Osteoblast (primary cell): ENCODE measurements around the gene CNN2. TPM values are rescaled to one million over a fixed set of nuclear protein-coding genes. Genes with fewer than 3 reads are reported as not detected.

Experiments
- DNase-seq: peaks from one replicate; pipeline ENCODE4 v3.0.0; 2011; ENCODE audit warnings: low spot score, mixed read lengths; ENCODE audit not compliant: insufficient read length; ENCODE audit errors: missing footprints
- H2AFZ ChIP-seq: 2 replicates; pipeline ENCODE4 v1.6.0; 2011; ENCODE audit warnings: mild to moderate bottlenecking, low read length
- H3K27ac ChIP-seq: 2 replicates; pipeline ENCODE4 v1.5.1; 2011; ENCODE audit warnings: mild to moderate bottlenecking, low read depth, low read length, moderate library complexity
- H3K27me3 ChIP-seq: 2 replicates; pipeline ENCODE4 v1.6.0; 2012; ENCODE audit warnings: mild to moderate bottlenecking, control low read depth, inconsistent platforms, low read length, moderate library complexity; ENCODE audit not compliant: insufficient read depth
- H3K36me3 ChIP-seq: 2 replicates; pipeline ENCODE4 v1.5.1; 2011; ENCODE audit warnings: mild to moderate bottlenecking, low read length, control low read depth, moderate library complexity; ENCODE audit not compliant: insufficient read depth
- H3K4me1 ChIP-seq: 2 replicates; pipeline ENCODE4 v1.5.1; 2011; ENCODE audit warnings: mild to moderate bottlenecking, low read length, control low read depth, moderate library complexity; ENCODE audit not compliant: insufficient read depth
- H3K4me2 ChIP-seq: 2 replicates; pipeline ENCODE4 v1.6.0; 2011; ENCODE audit warnings: mild to moderate bottlenecking, low read length; ENCODE audit not compliant: insufficient read depth
- H3K4me3 ChIP-seq: fragments of 200-600 bp; sonication (generic); 3 replicates; pipeline ENCODE4 v1.5.1; 2012; ENCODE audit warnings: mild to moderate bottlenecking, low read length, inconsistent platforms; ENCODE audit not compliant: insufficient read depth
- H3K79me2 ChIP-seq: 2 replicates; pipeline ENCODE4 v1.6.0; 2012; ENCODE audit warnings: mild to moderate bottlenecking, low read length, control low read depth, inconsistent platforms; ENCODE audit not compliant: insufficient read depth
- H3K9me3 ChIP-seq: 2 replicates; pipeline ENCODE4 v1.5.1; 2011; ENCODE audit warnings: low read depth, low read length, control low read depth
- H4K20me1 ChIP-seq: 2 replicates; pipeline ENCODE4 v1.6.0; 2012; ENCODE audit warnings: mild to moderate bottlenecking, low read length, control low read depth; ENCODE audit not compliant: insufficient read depth
- total RNA-seq: library from RNA; depleted of rRNA; stranded (reverse); fragments of >200 nt; gene quantifications from 2 replicates; pipeline ENCODE4 v1.2.3, GENCODE V29; 2012
- TF ChIP-seq, protein P1 (sequence below): IDR thresholded peaks from 2 replicates; pipeline ENCODE4 v1.5.1; 2011; ENCODE audit warnings: mild to moderate bottlenecking, low read depth, low read length, moderate library complexity; ENCODE audit errors: extremely low read depth

The CNN2 gene
- total RNA-seq, 1 donor = 594 TPM

DNA sequence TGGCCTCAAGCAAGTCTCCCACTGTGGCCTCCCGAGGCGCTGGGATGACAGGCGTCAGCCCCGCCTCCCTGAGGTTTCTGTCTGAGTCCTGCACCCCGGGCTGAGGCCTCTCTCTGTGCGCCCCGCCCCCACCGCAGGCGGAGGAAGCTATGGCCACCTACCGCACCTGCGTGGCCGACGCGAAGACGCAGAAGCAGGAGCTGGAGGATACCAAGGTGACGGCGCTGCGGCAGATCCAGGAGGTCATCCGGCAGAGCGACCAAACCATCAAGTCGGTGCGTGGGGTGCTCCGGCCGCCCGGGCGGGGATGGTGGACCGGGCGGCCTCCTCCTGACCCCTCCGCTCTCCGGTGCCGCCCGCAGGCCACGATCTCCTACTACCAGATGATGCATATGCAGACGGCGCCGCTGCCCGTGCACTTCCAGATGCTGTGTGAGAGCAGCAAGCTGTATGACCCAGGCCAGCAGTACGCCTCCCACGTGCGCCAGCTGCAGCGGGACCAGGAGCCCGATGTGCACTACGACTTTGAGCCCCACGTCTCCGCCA, 53.2 kb downstream of the CNN2 start:
- H3K4me2 ChIP-seq = no peak overlapping the region
- H3K4me3 ChIP-seq = no peak overlapping the region
- H3K4me1 ChIP-seq = no peaks in the 10 kb centered on the region
- no peak overlapping the region for H3K27ac ChIP-seq
- H3K9me3 ChIP-seq = no peaks in the 10 kb centered on the region
- DNase-seq = no peak
- no peak overlapping the region for H2AFZ ChIP-seq
- H3K36me3 ChIP-seq = no peaks in the 10 kb centered on the region
- no peaks in the 10 kb centered on the region for H3K79me2 ChIP-seq
- TF ChIP-seq, protein P1, sequence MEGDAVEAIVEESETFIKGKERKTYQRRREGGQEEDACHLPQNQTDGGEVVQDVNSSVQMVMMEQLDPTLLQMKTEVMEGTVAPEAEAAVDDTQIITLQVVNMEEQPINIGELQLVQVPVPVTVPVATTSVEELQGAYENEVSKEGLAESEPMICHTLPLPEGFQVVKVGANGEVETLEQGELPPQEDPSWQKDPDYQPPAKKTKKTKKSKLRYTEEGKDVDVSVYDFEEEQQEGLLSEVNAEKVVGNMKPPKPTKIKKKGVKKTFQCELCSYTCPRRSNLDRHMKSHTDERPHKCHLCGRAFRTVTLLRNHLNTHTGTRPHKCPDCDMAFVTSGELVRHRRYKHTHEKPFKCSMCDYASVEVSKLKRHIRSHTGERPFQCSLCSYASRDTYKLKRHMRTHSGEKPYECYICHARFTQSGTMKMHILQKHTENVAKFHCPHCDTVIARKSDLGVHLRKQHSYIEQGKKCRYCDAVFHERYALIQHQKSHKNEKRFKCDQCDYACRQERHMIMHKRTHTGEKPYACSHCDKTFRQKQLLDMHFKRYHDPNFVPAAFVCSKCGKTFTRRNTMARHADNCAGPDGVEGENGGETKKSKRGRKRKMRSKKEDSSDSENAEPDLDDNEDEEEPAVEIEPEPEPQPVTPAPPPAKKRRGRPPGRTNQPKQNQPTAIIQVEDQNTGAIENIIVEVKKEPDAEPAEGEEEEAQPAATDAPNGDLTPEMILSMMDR = no peak
- H3K27me3 ChIP-seq = no peaks in the 10 kb centered on the region
- H4K20me1 ChIP-seq = no peaks in the 10 kb centered on the region

DNA sequence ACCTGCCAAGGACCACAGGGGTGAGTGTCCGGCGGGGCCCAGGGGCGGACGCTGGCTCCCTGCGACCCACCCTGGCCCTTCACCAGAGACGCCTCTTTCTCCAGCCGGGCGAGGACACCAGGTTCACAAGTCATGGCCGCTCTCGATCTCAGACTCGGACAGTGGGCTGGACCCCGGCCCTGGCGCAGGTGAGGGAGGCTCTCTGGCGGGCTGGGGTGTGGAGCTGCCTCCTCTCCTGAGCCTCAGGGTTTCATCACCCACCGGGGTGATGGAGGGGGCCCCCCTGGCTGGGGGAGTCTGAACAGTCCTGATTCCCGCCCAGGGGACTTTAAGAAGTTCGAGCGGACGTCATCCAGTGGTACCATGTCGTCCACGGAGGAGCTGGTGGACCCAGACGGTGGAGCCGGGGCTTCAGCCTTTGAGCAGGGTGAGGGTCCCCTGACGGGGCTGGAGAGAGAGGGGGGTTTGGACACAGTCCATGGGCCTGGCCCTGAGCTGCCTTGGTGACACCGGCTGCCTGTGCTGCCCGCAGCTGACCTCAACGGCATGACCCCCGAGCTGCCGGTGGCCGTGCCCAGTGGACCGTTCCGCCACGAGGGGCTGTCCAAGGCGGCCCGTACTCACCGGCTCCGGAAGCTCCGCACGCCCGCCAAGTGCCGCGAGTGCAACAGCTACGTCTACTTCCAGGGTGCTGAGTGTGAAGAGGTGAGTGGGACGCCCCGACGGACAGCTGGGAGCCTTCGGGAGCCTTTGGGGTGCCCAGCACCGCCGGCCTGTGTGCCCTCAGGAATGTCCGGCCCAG, 54.2 kb downstream of the CNN2 start:
- TF ChIP-seq, protein P1 = no peak
- H3K36me3 ChIP-seq = no peaks in the 10 kb centered on the region
- H3K27me3 ChIP-seq = no peaks in the 10 kb centered on the region
- no peak for DNase-seq
- no peak overlapping the region for H2AFZ ChIP-seq
- no peaks in the 10 kb centered on the region for H3K4me1 ChIP-seq
- H3K27ac ChIP-seq = no peak overlapping the region
- H3K4me3 ChIP-seq = no peak overlapping the region
- no peak overlapping the region for H3K4me2 ChIP-seq
- H3K9me3 ChIP-seq = no peaks in the 10 kb centered on the region
- H4K20me1 ChIP-seq = no peaks in the 10 kb centered on the region
- H3K79me2 ChIP-seq = no peaks in the 10 kb centered on the region

DNA sequence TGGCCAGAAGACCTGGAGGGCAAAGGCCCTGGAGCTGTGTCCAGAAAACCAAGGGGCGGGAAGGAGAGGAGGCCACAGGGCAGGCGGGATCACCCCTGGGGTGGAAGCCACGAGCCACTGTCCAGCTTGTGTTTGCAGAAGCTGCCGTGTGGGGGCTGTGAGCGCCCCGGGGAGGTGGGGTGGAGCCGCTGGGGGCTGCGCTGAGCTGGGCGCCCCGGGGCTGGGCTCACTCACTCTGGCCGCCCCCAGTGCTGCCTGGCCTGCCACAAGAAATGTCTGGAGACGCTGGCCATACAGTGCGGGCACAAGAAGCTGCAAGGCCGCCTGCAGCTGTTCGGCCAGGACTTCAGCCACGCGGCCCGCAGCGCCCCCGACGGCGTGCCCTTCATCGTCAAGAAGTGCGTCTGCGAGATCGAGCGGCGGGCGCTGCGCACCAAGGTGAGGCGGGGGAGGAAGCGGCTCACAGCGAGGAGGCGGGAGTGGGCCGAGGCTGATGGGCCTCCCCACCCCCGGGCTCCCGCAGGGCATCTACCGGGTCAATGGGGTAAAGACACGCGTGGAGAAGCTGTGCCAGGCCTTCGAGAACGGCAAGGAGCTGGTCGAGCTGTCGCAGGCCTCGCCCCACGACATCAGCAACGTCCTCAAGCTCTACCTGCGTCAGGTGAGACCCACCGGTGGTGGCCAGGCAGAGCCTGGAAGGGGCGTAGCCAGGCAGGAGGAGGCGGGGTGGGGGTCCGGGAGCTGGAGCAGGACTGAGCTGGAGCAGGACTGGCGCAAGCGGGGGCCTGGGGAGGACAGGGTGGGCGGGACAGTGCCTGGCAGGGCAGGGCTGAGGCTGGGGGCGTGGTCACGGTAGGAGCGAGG, 55.1 kb downstream of the CNN2 start:
- Histone ChIP-seq H3K9me3 (no peaks in the 10 kb centered on the region), H3K27me3 (no peaks in the 10 kb centered on the region), H3K27ac (no peak overlapping the region), H3K4me2 (peak overlapping the region; percentile 23), H3K36me3 (no peaks in the 10 kb centered on the region), H3K4me3 (no peak overlapping the region), H2AFZ (no peak overlapping the region), H3K79me2 (no peaks in the 10 kb centered on the region), H3K4me1 (no peaks in the 10 kb centered on the region), H4K20me1 (peaks cover 2% of the 10 kb centered on the region)
- TF ChIP-seq, protein P1 = no peak
- DNase-seq = no peak
